Adipose tissue (tissue), 3 donors: ENCODE data around the gene PHF2. TPM values are rescaled to one million over a fixed set of nuclear protein-coding genes. Genes with fewer than 3 reads are reported as not detected.

ENCODE experiments used
- H3K27ac ChIP-seq: one replicate; pipeline ENCODE4 v1.5.1; 2013; ENCODE audit warnings: low read depth, low read length
- WGBS, 3 donors: extraction: QIAGEN DNeasy Blood & Tissue Kit; methylation state at CpG; one replicate each; pipeline ENCODE4 v1.1.7; 2013; 5-methylcytosine and 5-hydroxymethylcytosine counted together
- polyA plus RNA-seq, 3 donors: library from polyadenylated mRNA; stranded (reverse); fragments of 200-250 nt; gene quantifications; one replicate each; pipeline ENCODE4 v1.2.3, GENCODE V29; 2013
- donor health status: healthy with polysubstance abuse.
- donor health status: Bipolar disorder and iron deficiency.
- donor health status: healthy.

The PHF2 gene
- polyA plus RNA-seq, 3 donors: 9.5 to 25.1 (median 17.6) TPM

GRCh38 chr9:93595461-93595860, 19.1 kb downstream of the PHF2 start:
- no peak overlapping the region for H3K27ac ChIP-seq
- 93 to 95% (median 93%) methylated on average over 5 of the region's 5 CpGs for WGBS, 3 donors

- H3K27ac ChIP-seq: no peak overlapping the region
- WGBS, 3 donors: 61 to 85% (median 85%) methylated on average over 5 of the region's 5 CpGs
Measured at GRCh38 chr9:93595861-93596365, 19.5 kb downstream of the PHF2 start.

GRCh38 chr9:93596399-93596798, 20.0 kb downstream of the PHF2 start:
- H3K27ac ChIP-seq: no peak overlapping the region
- 76 to 80% (median 80%) methylated on average over 4 of the region's 4 CpGs for WGBS, 3 donors

- no peak overlapping the region for H3K27ac ChIP-seq
- WGBS, 3 donors: 93 to 99% (median 98%) methylated on average over 6 of the region's 6 CpGs
Measured at GRCh38 chr9:93597142-93597706, 20.8 kb downstream of the PHF2 start.

GRCh38 chr9:93597871-93598646, 21.7 kb downstream of the PHF2 start:
- no peak overlapping the region for H3K27ac ChIP-seq
- 87 to 90% (median 87%) methylated on average over 14 to 15 of the region's 15 CpGs for WGBS, 3 donors

- no peak overlapping the region for H3K27ac ChIP-seq
- WGBS, 3 donors: 50 to 74% (median 59%) methylated on average over 11 of the region's 11 CpGs
Measured at GRCh38 chr9:93598647-93599241, 22.4 kb downstream of the PHF2 start.

GRCh38 chr9:93599571-93600403, 23.4 kb downstream of the PHF2 start:
- WGBS, 3 donors: 56 to 85% (median 78%) methylated on average over 17 of the region's 17 CpGs
- no peak overlapping the region for H3K27ac ChIP-seq

GRCh38 chr9:93600504-93600903, 24.1 kb downstream of the PHF2 start:
- no peak overlapping the region for H3K27ac ChIP-seq
- WGBS, 3 donors: 39 to 43% (median 42%) methylated on average over 3 of the region's 3 CpGs

- no peak overlapping the region for H3K27ac ChIP-seq
- 73 to 81% (median 78%) methylated on average over 4 of the region's 4 CpGs for WGBS, 3 donors
Measured at GRCh38 chr9:93601063-93601462, 24.7 kb downstream of the PHF2 start.

- 74 to 78% (median 77%) methylated on average over 5 of the region's 5 CpGs for WGBS, 3 donors
- no peak overlapping the region for H3K27ac ChIP-seq
Measured at GRCh38 chr9:93601666-93602065, 25.3 kb downstream of the PHF2 start.

- WGBS, 3 donors: 95 to 98% (median 96%) methylated on average over 15 of the region's 15 CpGs
Measured at GRCh38 chr9:93603011-93603410, 26.6 kb downstream of the PHF2 start.

GRCh38 chr9:93603906-93604326, 27.5 kb downstream of the PHF2 start:
- H3K27ac ChIP-seq: no peak overlapping the region
- WGBS, 3 donors: 72 to 90% (median 84%) methylated on average over 4 of the region's 4 CpGs

More at GRCh38 chr9:93603011-93603410, 26.6 kb downstream of the PHF2 start:
- no peak overlapping the region for H3K27ac ChIP-seq

GRCh38 chr9:93606187-93606586, 29.8 kb downstream of the PHF2 start:
- 65 to 93% (median 67%) methylated on average over 3 of the region's 3 CpGs for WGBS, 3 donors
- H3K27ac ChIP-seq: no peak overlapping the region

- 97 to 100% (median 98%) methylated on average over 1 of the region's 1 CpG for WGBS, 3 donors
- H3K27ac ChIP-seq: no peak overlapping the region
Measured at GRCh38 chr9:93610206-93610605, 33.8 kb downstream of the PHF2 start.

- no peak overlapping the region for H3K27ac ChIP-seq
- WGBS, 3 donors: 59 to 82% (median 81%) methylated on average over 2 of the region's 2 CpGs
Measured at GRCh38 chr9:93612052-93612795, 35.8 kb downstream of the PHF2 start.

GRCh38 chr9:93612796-93613154, 36.4 kb downstream of the PHF2 start:
- 55 to 68% (median 57%) methylated on average over 5 of the region's 5 CpGs for WGBS, 3 donors
- no peak overlapping the region for H3K27ac ChIP-seq

GRCh38 chr9:93613174-93613573, 36.8 kb downstream of the PHF2 start:
- WGBS, 3 donors: 91 to 94% (median 92%) methylated on average over 5 of the region's 5 CpGs
- no peak overlapping the region for H3K27ac ChIP-seq

- WGBS, 3 donors: 56 to 97% (median 60%) methylated on average over 3 of the region's 3 CpGs
- no peak overlapping the region for H3K27ac ChIP-seq
Measured at GRCh38 chr9:93613791-93614190, 37.4 kb downstream of the PHF2 start.
